NCI-H1694 (cell line): ENCODE results near the gene BECN2.
"Not testable (repeated sequence)": the region's sequence is repeated elsewhere in the genome, so short reads cannot be mapped to it uniquely, and the experiment has no call there.

Source experiments
- DNase-seq: peaks from one replicate; lab custom pipeline; 2025; lab: John Stamatoyannopoulos, UW

Gene BECN2

GRCh38 chr1:241979926-241980325, 22.4 kb downstream of the BECN2 start:
- no peak for DNase-seq

- DNase-seq: peak; percentile 30
Measured at GRCh38 chr1:241985787-241986186, 28.2 kb downstream of the BECN2 start.

GRCh38 chr1:241988389-241988930, 30.9 kb downstream of the BECN2 start:
- not testable (repeated sequence) for DNase-seq

GRCh38 chr1:241990040-241990439, 32.5 kb downstream of the BECN2 start:
- no peak for DNase-seq

GRCh38 chr1:241992734-241993133, 35.2 kb downstream of the BECN2 start:
- no peak for DNase-seq

GRCh38 chr1:241994171-241994570, 36.6 kb downstream of the BECN2 start:
- no peak for DNase-seq

- DNase-seq: no peak
Measured at GRCh38 chr1:241997401-241997998, 39.9 kb downstream of the BECN2 start.

- DNase-seq: no peak
Measured at GRCh38 chr1:241998412-241998921, 40.9 kb downstream of the BECN2 start.

- no peak for DNase-seq
Measured at GRCh38 chr1:241999026-241999425, 41.5 kb downstream of the BECN2 start, which contains the start of gene MAP1LC3C. Gene MAP1LC3C (minus strand): TSS chr1:241999098. CDS start chr1:241999008, 90 bp downstream.

GRCh38 chr1:242000434-242000833, 42.9 kb downstream of the BECN2 start:
- no peak for DNase-seq

- DNase-seq: no peak
Measured at GRCh38 chr1:242002072-242002471, 44.5 kb downstream of the BECN2 start.

GRCh38 chr1:242002510-242002909, 44.9 kb downstream of the BECN2 start:
- DNase-seq: no peak

GRCh38 chr1:242004751-242005495, 47.4 kb downstream of the BECN2 start:
- no peak for DNase-seq

- DNase-seq: no peak
Measured at GRCh38 chr1:242005866-242006535, 48.4 kb downstream of the BECN2 start.

GRCh38 chr1:242006976-242007375, 49.4 kb downstream of the BECN2 start:
- DNase-seq: no peak
